HG02588 (cell line): Measurements from ENCODE around the gene C1QL4.
"Not testable (repeated sequence)": the region's sequence is repeated elsewhere in the genome, so short reads cannot be mapped to it uniquely, and the experiment has no call there.

Experiments used
- ATAC-seq: cut with Tn5 transposase; IDR thresholded peaks from one replicate; pipeline ENCODE4 v1.9.1; 2021; ENCODE audit warnings: mild to moderate bottlenecking, moderate library complexity; ENCODE audit not compliant: unreplicated experiment

The C1QL4 gene

DNA sequence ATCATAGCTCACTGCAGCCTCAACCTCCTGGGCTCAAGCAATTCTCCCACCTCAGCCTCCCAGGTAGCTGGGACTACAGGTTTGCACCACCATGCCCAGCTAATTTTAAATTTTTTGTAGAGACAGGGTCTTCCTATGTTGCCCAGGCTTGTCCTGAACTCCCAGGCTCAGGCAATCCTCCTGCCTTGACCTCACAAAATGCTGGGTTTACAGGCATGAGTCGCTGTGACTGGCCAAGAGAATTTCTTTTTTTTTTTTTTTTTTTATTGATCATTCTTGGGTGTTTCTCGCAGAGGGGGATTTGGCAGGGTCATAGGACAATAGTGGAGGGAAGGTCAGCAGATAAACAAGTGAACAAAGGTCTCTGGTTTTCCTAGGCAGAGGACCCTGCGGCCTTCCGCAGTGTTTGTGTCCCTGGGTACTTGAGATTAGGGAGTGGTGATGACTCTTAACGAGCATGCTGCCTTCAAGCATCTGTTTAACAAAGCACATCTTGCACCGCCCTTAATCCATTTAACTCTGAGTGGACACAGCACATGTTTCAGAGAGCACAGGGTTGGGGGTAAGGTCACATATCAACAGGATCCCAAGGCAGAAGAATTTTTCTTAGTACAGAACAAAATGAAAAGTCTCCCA, 54.1 kb downstream of the C1QL4 start:
- ATAC-seq: not testable (repeated sequence)
